KG1 (cell line): ENCODE data around the gene MACROD2.
A peak's percentile ranks its signal among the peaks of the same experiment; 100 is the strongest.

Source experiments
- DNase-seq: peaks from one replicate; lab custom pipeline; 2025; lab: John Stamatoyannopoulos, UW

MACROD2 gene

GRCh38 chr20:15625981-15626380 lies 1630.7 kb downstream of the MACROD2 start:
- DNase-seq, result no peak

- DNase-seq, result no peak
These were observed 1631.8 kb downstream of the MACROD2 start for GRCh38 chr20:15627089-15627488.

- no peak for DNase-seq
These were observed 1632.2 kb downstream of the MACROD2 start for GRCh38 chr20:15627501-15627903.

- no peak for DNase-seq
These were observed 1633.6 kb downstream of the MACROD2 start for GRCh38 chr20:15628851-15629353.

GRCh38 chr20:15630360-15630759 lies 1635.0 kb downstream of the MACROD2 start:
- no peak for DNase-seq

GRCh38 chr20:15632680-15633079 lies 1637.4 kb downstream of the MACROD2 start:
- no peak for DNase-seq

- no peak for DNase-seq
These were observed 1638.8 kb downstream of the MACROD2 start for GRCh38 chr20:15634102-15634501.

GRCh38 chr20:15637546-15637945 lies 1642.2 kb downstream of the MACROD2 start:
- no peak for DNase-seq

- DNase-seq, result no peak
These were observed 1642.8 kb downstream of the MACROD2 start for GRCh38 chr20:15637950-15638754.

- DNase-seq, result no peak
These were observed 1643.5 kb downstream of the MACROD2 start for GRCh38 chr20:15638816-15639215.

GRCh38 chr20:15639839-15640238 lies 1644.5 kb downstream of the MACROD2 start:
- no peak for DNase-seq

- no peak for DNase-seq
These were observed 1646.8 kb downstream of the MACROD2 start for GRCh38 chr20:15642109-15642508.

GRCh38 chr20:15642676-15643075 lies 1647.4 kb downstream of the MACROD2 start:
- DNase-seq, result no peak

- no peak for DNase-seq
These were observed 1648.4 kb downstream of the MACROD2 start for GRCh38 chr20:15643713-15644112.

- no peak for DNase-seq
These were observed 1650.5 kb downstream of the MACROD2 start for GRCh38 chr20:15645816-15646215.

GRCh38 chr20:15653396-15654207 lies 1658.3 kb downstream of the MACROD2 start:
- DNase-seq, result no peak

GRCh38 chr20:15654208-15654649 lies 1658.9 kb downstream of the MACROD2 start:
- DNase-seq, result peak; percentile 33

- DNase-seq, result no peak
These were observed 1660.1 kb downstream of the MACROD2 start for GRCh38 chr20:15655295-15655874.

- no peak for DNase-seq
These were observed 1660.8 kb downstream of the MACROD2 start for GRCh38 chr20:15656124-15656523.

- DNase-seq, result no peak
These were observed 1663.0 kb downstream of the MACROD2 start for GRCh38 chr20:15658295-15658694.

- DNase-seq, result no peak
These were observed 1677.9 kb downstream of the MACROD2 start for GRCh38 chr20:15673206-15673605.

- DNase-seq, result no peak
These were observed 1679.1 kb downstream of the MACROD2 start for GRCh38 chr20:15674253-15675060.
